Activated T-helper 2 cell treated with anti-CD3 and anti-CD28 coated beads, Interferon-gamma antibody, Interleukin-2, Interleukin-4, amounts not matched to agents 10 μg/mL and 5 μg/mL and 100 μg/mL, durations not matched to agents 14 hours and 24 hours and 36 hours (primary cell): ENCODE data around the gene MT1H. TPM values are rescaled to one million over a fixed set of nuclear protein-coding genes. Genes with fewer than 3 reads are reported as not detected.
"Not testable (repeated sequence)": the region's sequence is repeated elsewhere in the genome, so short reads cannot be mapped to it uniquely, and the experiment has no call there.

Experiments used
- DNase-seq: peaks from one replicate; pipeline ENCODE4 v3.0.0; 2021; ENCODE audit warnings: low spot score
- H3K27ac Mint-ChIP-seq: one replicate; pipeline ENCODE4 v1.8.0; 2021; ENCODE audit warnings: mixed read lengths
- H3K27me3 Mint-ChIP-seq: one replicate; pipeline ENCODE4 v1.8.0; 2021; ENCODE audit warnings: low read depth, mixed read lengths
- H3K36me3 Mint-ChIP-seq: one replicate; pipeline ENCODE4 v1.8.0; 2021; ENCODE audit warnings: low read depth, mixed read lengths
- H3K4me1 Mint-ChIP-seq: one replicate; pipeline ENCODE4 v1.8.0; 2021; ENCODE audit warnings: low read depth, mixed read lengths
- H3K4me3 Mint-ChIP-seq: one replicate; pipeline ENCODE4 v1.8.0; 2021; ENCODE audit warnings: low read depth, mild to moderate bottlenecking, moderate library complexity, mixed read lengths
- H3K9me3 Mint-ChIP-seq: one replicate; pipeline ENCODE4 v1.8.0; 2021; ENCODE audit warnings: mixed read lengths
- intact Hi-C: fragments of 100-400 bp; cut with micrococcal nuclease; formaldehyde crosslinking; loops from one replicate; pipeline ENCODE4 v1.15.1; 2023
- total RNA-seq: library from RNA; stranded (reverse); gene quantifications from 2 replicates; pipeline ENCODE4 v1.2.3, GENCODE V29; 2022

Gene MT1H
- total RNA-seq, 1 donor from 2014 or later = not detected

GRCh38 chr16:56673921-56674320 lies 4.3 kb downstream of the MT1H start:
- peaks cover 34% of the 10 kb centered on the region for H3K27me3 Mint-ChIP-seq
- H3K9me3 Mint-ChIP-seq = no peaks in the 10 kb centered on the region
- no peak overlapping the region for H3K4me3 Mint-ChIP-seq
- H3K4me1 Mint-ChIP-seq = peaks cover 35% of the 10 kb centered on the region
- no peaks in the 10 kb centered on the region for H3K36me3 Mint-ChIP-seq
- no peak overlapping the region for H3K27ac Mint-ChIP-seq
- no peak for DNase-seq
- intact Hi-C loops = loop anchor here (2.0 kb wide), 1 partner anchor 29 kb away; no protein-coding TSS in a partner anchor

- H3K36me3 Mint-ChIP-seq, DNase-seq, H3K9me3 Mint-ChIP-seq, H3K4me3 Mint-ChIP-seq, intact Hi-C loops, H3K27ac Mint-ChIP-seq: not testable (repeated sequence)
- peaks cover 28% of the 10 kb centered on the region for H3K27me3 Mint-ChIP-seq
- H3K4me1 Mint-ChIP-seq = peaks cover 31% of the 10 kb centered on the region
Measured at GRCh38 chr16:56674570-56674969, 5.0 kb downstream of the MT1H start.

- Mint-ChIP-seq H3K9me3 (no peaks in the 10 kb centered on the region), H3K27me3 (peaks cover 18% of the 10 kb centered on the region), H3K4me1 (peaks cover 32% of the 10 kb centered on the region), H3K36me3 (no peaks in the 10 kb centered on the region), H3K4me3 (peak overlapping the region; percentile 43), H3K27ac (no peak overlapping the region)
- DNase-seq = no peak
- intact Hi-C loops = no loop called here
Measured at GRCh38 chr16:56675685-56676210, 6.1 kb downstream of the MT1H start.

- peaks cover 9% of the 10 kb centered on the region for H3K27me3 Mint-ChIP-seq
- peaks cover 32% of the 10 kb centered on the region for H3K4me1 Mint-ChIP-seq
- intact Hi-C loops = no loop called here
- no peak for DNase-seq
- H3K9me3 Mint-ChIP-seq = no peaks in the 10 kb centered on the region
- no peak overlapping the region for H3K4me3 Mint-ChIP-seq
- no peaks in the 10 kb centered on the region for H3K36me3 Mint-ChIP-seq
- no peak overlapping the region for H3K27ac Mint-ChIP-seq
Measured at GRCh38 chr16:56677474-56677873, 7.9 kb downstream of the MT1H start.

- H3K4me1 Mint-ChIP-seq = peaks cover 34% of the 10 kb centered on the region
Measured at GRCh38 chr16:56679078-56679730, 9.6 kb downstream of the MT1H start.

GRCh38 chr16:56679818-56680217 lies 10.2 kb downstream of the MT1H start:
- Mint-ChIP-seq H3K9me3 (no peaks in the 10 kb centered on the region), H3K36me3 (no peaks in the 10 kb centered on the region), H3K4me3 (no peak overlapping the region), H3K27ac (no peak overlapping the region), H3K27me3 (peaks cover 5% of the 10 kb centered on the region), H3K4me1 (peaks cover 32% of the 10 kb centered on the region)
- intact Hi-C loops = loop anchor here (5.0 kb wide), 2 partner anchors 38 to 228 kb away; partner anchors contain the start of genes NUDT21 and OGFOD1
- DNase-seq = no peak

More at GRCh38 chr16:56679078-56679730, 9.6 kb downstream of the MT1H start:
- intact Hi-C loops = no loop called here
- peaks cover 7% of the 10 kb centered on the region for H3K27me3 Mint-ChIP-seq
- H3K9me3 Mint-ChIP-seq = no peaks in the 10 kb centered on the region
- no peaks in the 10 kb centered on the region for H3K36me3 Mint-ChIP-seq
- no peak for DNase-seq
- H3K4me3 Mint-ChIP-seq = no peak overlapping the region
- H3K27ac Mint-ChIP-seq = no peak overlapping the region

- H3K4me3 Mint-ChIP-seq = peak within 1 kb of the TSS; percentile 94
- DNase-seq = peak; percentile 83
- H3K27me3 Mint-ChIP-seq = no peaks in the 10 kb centered on the region
- no peaks in the 10 kb centered on the region for H3K9me3 Mint-ChIP-seq
- intact Hi-C loops = loop anchor here (1.0 to 5.0 kb wide), 5 partner anchors 13 to 230 kb away; partner anchors contain the start of genes MT1G, MT1H, MT2A and NUDT21
- H3K4me1 Mint-ChIP-seq = peaks cover 24% of the 10 kb centered on the region
- H3K27ac Mint-ChIP-seq = peak within 1 kb of the TSS; percentile 84
- peaks cover 4% of the 10 kb centered on the region for H3K36me3 Mint-ChIP-seq
Measured at GRCh38 chr16:56681939-56682702, 12.5 kb downstream of the MT1H start, which contains the start of gene MT1X. Gene MT1X (plus strand): TSS chr16:56682470. CDS start chr16:56682541, 71 bp downstream.

- H3K9me3 Mint-ChIP-seq = no peaks in the 10 kb centered on the region
- H3K36me3 Mint-ChIP-seq = peaks cover 4% of the 10 kb centered on the region
- H3K27ac Mint-ChIP-seq = peak overlapping the region; percentile 84
- intact Hi-C loops = loop anchor here (1.0 to 5.0 kb wide), 5 partner anchors 14 to 231 kb away; partner anchors contain the start of genes MT1G, MT1H, MT2A and NUDT21
- peaks cover 24% of the 10 kb centered on the region for H3K4me1 Mint-ChIP-seq
- no peaks in the 10 kb centered on the region for H3K27me3 Mint-ChIP-seq
- H3K4me3 Mint-ChIP-seq = peak overlapping the region; percentile 94
- no peak for DNase-seq
Measured at GRCh38 chr16:56682703-56683397, 13.2 kb downstream of the MT1H start.

GRCh38 chr16:56683424-56684172 lies 14.0 kb downstream of the MT1H start:
- intact Hi-C loops = loop anchor here (2.0 to 5.0 kb wide), 4 partner anchors 15 to 231 kb away; partner anchors contain the start of genes MT1G, MT1H, NUDT21 and OGFOD1
- H3K36me3 Mint-ChIP-seq = peaks cover 4% of the 10 kb centered on the region
- H3K4me1 Mint-ChIP-seq = peaks cover 24% of the 10 kb centered on the region
- DNase-seq = no peak
- peak overlapping the region; percentile 94 for H3K4me3 Mint-ChIP-seq
- H3K9me3 Mint-ChIP-seq = no peaks in the 10 kb centered on the region
- H3K27me3 Mint-ChIP-seq = no peaks in the 10 kb centered on the region
- H3K27ac Mint-ChIP-seq = no peak overlapping the region

GRCh38 chr16:56684256-56684925 lies 14.8 kb downstream of the MT1H start:
- DNase-seq = no peak
- H3K4me1 Mint-ChIP-seq = peaks cover 24% of the 10 kb centered on the region
- intact Hi-C loops = loop anchor here (5.0 kb wide), 2 partner anchors 42 to 232 kb away; partner anchors contain the start of genes NUDT21 and OGFOD1
- peaks cover 4% of the 10 kb centered on the region for H3K36me3 Mint-ChIP-seq
- H3K4me3 Mint-ChIP-seq = peak overlapping the region; percentile 94
- H3K27ac Mint-ChIP-seq = no peak overlapping the region
- H3K27me3 Mint-ChIP-seq = peaks cover 3% of the 10 kb centered on the region
- H3K9me3 Mint-ChIP-seq = no peaks in the 10 kb centered on the region

- peaks cover 21% of the 10 kb centered on the region for H3K4me1 Mint-ChIP-seq
- H3K9me3 Mint-ChIP-seq = no peaks in the 10 kb centered on the region
- no peak overlapping the region for H3K27ac Mint-ChIP-seq
- no peak for DNase-seq
- H3K4me3 Mint-ChIP-seq = no peak overlapping the region
- intact Hi-C loops = loop anchor here (5.0 kb wide), 2 partner anchors 43 to 233 kb away; partner anchors contain the start of genes NUDT21 and OGFOD1
- H3K27me3 Mint-ChIP-seq = peaks cover 3% of the 10 kb centered on the region
- H3K36me3 Mint-ChIP-seq = peaks cover 4% of the 10 kb centered on the region
Measured at GRCh38 chr16:56684926-56685590, 15.4 kb downstream of the MT1H start.
